ENCODE data around the gene CEP97.

Gene CEP97

GRCh38 chr3:101779047-101779821 is 54.8 kb downstream of the CEP97 start, which contains the start of gene NXPE3:
Gene NXPE3 (plus strand): TSS chr3:101779211. CDS start chr3:101785597, 6,386 bp downstream.
- peak; percentile 93 for DNase-seq

- no peak for DNase-seq
Observed at GRCh38 chr3:101779822-101780381, 55.5 kb downstream of the CEP97 start.

- DNase-seq, result peak; percentile 44
Observed at GRCh38 chr3:101780661-101781060, 56.2 kb downstream of the CEP97 start.

GRCh38 chr3:101781166-101781565 is 56.8 kb downstream of the CEP97 start:
- DNase-seq, result no peak

- DNase-seq, result no peak
Observed at GRCh38 chr3:101784855-101785613, 60.6 kb downstream of the CEP97 start.

- peak; percentile 82 for DNase-seq
Observed at GRCh38 chr3:101791778-101792177, 67.4 kb downstream of the CEP97 start.

GRCh38 chr3:101796077-101796680 is 71.8 kb downstream of the CEP97 start:
- DNase-seq, result no peak

GRCh38 chr3:101801174-101801573 is 76.8 kb downstream of the CEP97 start:
- DNase-seq, result no peak

GRCh38 chr3:101802179-101802578 is 77.8 kb downstream of the CEP97 start:
- DNase-seq, result no peak

GRCh38 chr3:101803173-101803782 is 78.9 kb downstream of the CEP97 start:
- DNase-seq, result peak; percentile 82

GRCh38 chr3:101803939-101804338 is 79.5 kb downstream of the CEP97 start:
- DNase-seq, result no peak

GRCh38 chr3:101806491-101806890 is 82.1 kb downstream of the CEP97 start:
- no peak for DNase-seq

GRCh38 chr3:101807888-101808287 is 83.5 kb downstream of the CEP97 start:
- no peak for DNase-seq

- DNase-seq, result peak; percentile 46
Observed at GRCh38 chr3:101809178-101810021, 85.0 kb downstream of the CEP97 start.

- no peak for DNase-seq
Observed at GRCh38 chr3:101810022-101810418, 85.6 kb downstream of the CEP97 start.

GRCh38 chr3:101811875-101812274 is 87.5 kb downstream of the CEP97 start:
- DNase-seq, result no peak

- no peak for DNase-seq
Observed at GRCh38 chr3:101812895-101813294, 88.5 kb downstream of the CEP97 start.

- DNase-seq, result peak; percentile 29
Observed at GRCh38 chr3:101813817-101814440, 89.5 kb downstream of the CEP97 start.

GRCh38 chr3:101814835-101815234 is 90.4 kb downstream of the CEP97 start:
- DNase-seq, result no peak

- DNase-seq, result no peak
Observed at GRCh38 chr3:101816215-101817149, 92.1 kb downstream of the CEP97 start.

Data from RPMI8226 (cell line).